ENCODE data around the gene TFDP2. TPM values are rescaled to one million over a fixed set of nuclear protein-coding genes. Genes with fewer than 3 reads are reported as not detected.

Gene TFDP2
- total and polyA plus RNA-seq, 10 donors = 4.1 to 40.5 (median 27.9) TPM

DNA sequence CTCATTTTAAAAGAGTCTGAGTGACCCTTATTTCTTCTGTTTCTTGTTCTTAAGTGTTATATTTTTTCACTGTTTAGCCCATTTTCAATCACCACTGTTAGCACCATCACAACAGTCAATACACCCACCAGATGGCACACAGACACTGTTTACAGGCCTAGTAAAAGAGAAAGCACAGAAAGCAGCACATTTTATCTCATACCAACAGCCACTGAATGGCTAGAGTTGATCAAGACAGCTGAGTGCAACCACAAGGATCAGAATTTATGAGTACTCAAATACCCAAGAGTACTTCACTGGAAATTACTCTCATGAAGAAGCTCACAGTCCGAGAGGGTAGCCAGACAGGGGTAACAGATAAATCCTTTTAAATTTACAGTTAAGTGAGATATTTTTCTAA is 127.0 kb downstream of the TFDP2 start:
- intact Hi-C loops (cut with DNase I; ENCODE audit: low total_unique reads) = no loop called here
- Histone ChIP-seq H3K27me3 (replicated peaks in 1 of 7) (no peaks in the 10 kb centered on the region), H3K9me3 (no peaks in the 10 kb centered on the region), H3K4me1 (peaks cover 10 to 49% (median 32%) of the 10 kb centered on the region in 6 donors), H3K36me3 (peaks cover 0 to 10% (median 0%) of the 10 kb centered on the region in 6 donors), H3K4me3 (no peak overlapping the region), H3K27ac (peak overlapping the region in 2 of 8 donors; percentile 16 to 30)
- no peak for DNase-seq
- TF ChIP-seq, protein P1, sequence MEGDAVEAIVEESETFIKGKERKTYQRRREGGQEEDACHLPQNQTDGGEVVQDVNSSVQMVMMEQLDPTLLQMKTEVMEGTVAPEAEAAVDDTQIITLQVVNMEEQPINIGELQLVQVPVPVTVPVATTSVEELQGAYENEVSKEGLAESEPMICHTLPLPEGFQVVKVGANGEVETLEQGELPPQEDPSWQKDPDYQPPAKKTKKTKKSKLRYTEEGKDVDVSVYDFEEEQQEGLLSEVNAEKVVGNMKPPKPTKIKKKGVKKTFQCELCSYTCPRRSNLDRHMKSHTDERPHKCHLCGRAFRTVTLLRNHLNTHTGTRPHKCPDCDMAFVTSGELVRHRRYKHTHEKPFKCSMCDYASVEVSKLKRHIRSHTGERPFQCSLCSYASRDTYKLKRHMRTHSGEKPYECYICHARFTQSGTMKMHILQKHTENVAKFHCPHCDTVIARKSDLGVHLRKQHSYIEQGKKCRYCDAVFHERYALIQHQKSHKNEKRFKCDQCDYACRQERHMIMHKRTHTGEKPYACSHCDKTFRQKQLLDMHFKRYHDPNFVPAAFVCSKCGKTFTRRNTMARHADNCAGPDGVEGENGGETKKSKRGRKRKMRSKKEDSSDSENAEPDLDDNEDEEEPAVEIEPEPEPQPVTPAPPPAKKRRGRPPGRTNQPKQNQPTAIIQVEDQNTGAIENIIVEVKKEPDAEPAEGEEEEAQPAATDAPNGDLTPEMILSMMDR (IDR thresholded peaks at IDR 0.05 in 8 of 11, conservative IDR thresholded peaks at IDR 0.05 in 3 of 11) = no peak
- TF ChIP-seq POLR2A (IDR thresholded peaks at IDR 0.05) = no peak
- TF ChIP-seq POLR2AphosphoS5 (IDR thresholded peaks at IDR 0.05) = no peak
- WGBS, 5 donors = 54 to 74% (median 66%) methylated on average over 1 of the region's 1 CpG

DNA sequence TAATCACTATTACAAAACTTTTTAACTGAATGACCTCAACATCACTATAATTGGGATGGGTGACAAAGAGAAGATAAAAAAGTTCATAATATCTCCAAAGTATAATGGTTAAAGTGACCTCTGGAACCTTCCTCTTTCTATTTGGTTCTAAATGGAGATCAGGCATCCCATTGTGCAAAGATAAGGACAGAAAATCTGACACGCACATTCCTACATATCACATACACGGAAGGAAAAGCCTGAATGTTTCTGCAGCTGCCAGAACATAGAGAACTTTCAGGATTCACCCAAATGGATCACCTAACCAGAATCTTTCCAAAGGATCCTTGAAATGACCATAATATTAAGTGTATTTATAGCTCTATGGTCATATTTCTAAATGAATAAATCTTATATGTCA is 128.2 kb downstream of the TFDP2 start:
- H3K36me3 ChIP-seq = peaks cover 0 to 10% (median 0%) of the 10 kb centered on the region in 6 donors
- DNase-seq = no peak
- H3K27ac ChIP-seq = peak overlapping the region in 1 of 8 donors; percentile 30
- 61 to 77% (median 71%) methylated on average over 2 of the region's 2 CpGs for WGBS, 5 donors
- H3K9me3 ChIP-seq = no peaks in the 10 kb centered on the region
- TF ChIP-seq POLR2A (IDR thresholded peaks at IDR 0.05) (no peak), POLR2AphosphoS5 (IDR thresholded peaks at IDR 0.05) (no peak)
- TF ChIP-seq, protein P1 (IDR thresholded peaks at IDR 0.05 in 8 of 11, conservative IDR thresholded peaks at IDR 0.05 in 3 of 11) = no peak
- no peak overlapping the region for H3K4me3 ChIP-seq
- no peaks in the 10 kb centered on the region for H3K27me3 ChIP-seq (replicated peaks in 1 of 7)
- intact Hi-C loops (cut with DNase I; ENCODE audit: low total_unique reads) = no loop called here
- H3K4me1 ChIP-seq = peaks cover 6 to 36% (median 22%) of the 10 kb centered on the region in 6 donors

DNA sequence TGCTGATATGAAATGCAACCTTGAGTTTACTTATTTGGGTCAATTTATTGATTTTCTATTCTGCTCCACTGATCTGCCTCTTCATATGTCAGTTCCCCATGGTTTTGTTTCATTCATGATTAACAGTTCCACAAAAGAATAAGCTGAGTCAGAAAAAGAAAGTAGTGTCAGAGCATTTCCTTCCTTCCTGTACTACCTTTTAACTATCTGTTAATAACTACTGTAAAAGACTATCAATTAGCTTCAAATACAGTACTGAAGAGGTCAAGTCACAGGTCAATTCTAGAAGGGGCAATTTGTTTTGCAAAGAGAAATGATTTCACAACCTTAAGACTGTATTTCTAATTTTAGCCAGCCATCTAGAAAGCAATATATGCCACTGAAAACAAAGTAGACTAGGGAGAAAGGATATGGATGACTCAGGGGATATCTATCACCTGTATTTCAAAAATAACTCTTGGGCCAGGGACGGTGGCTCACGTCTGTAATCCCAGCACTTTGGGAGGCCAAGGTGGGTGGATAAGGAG is 129.5 kb downstream of the TFDP2 start:
- peak overlapping the region in 1 of 8 donors; percentile 16 for H3K27ac ChIP-seq
- DNase-seq = no peak
- intact Hi-C loops (cut with DNase I; ENCODE audit: low total_unique reads) = no loop called here
- H3K4me3 ChIP-seq = no peak overlapping the region
- 16 to 33% (median 28%) methylated on average over 2 of the region's 2 CpGs for WGBS, 5 donors
- TF ChIP-seq, protein P1 (IDR thresholded peaks at IDR 0.05 in 8 of 11, conservative IDR thresholded peaks at IDR 0.05 in 3 of 11) = no peak
- TF ChIP-seq POLR2AphosphoS5 (IDR thresholded peaks at IDR 0.05) (no peak), POLR2A (IDR thresholded peaks at IDR 0.05) (no peak)
- peaks cover 6 to 35% (median 22%) of the 10 kb centered on the region in 6 donors for H3K4me1 ChIP-seq
- H3K27me3 ChIP-seq (replicated peaks in 1 of 7) = no peaks in the 10 kb centered on the region
- peaks cover 0 to 10% (median 0%) of the 10 kb centered on the region in 6 donors for H3K36me3 ChIP-seq
- H3K9me3 ChIP-seq = no peaks in the 10 kb centered on the region

DNA sequence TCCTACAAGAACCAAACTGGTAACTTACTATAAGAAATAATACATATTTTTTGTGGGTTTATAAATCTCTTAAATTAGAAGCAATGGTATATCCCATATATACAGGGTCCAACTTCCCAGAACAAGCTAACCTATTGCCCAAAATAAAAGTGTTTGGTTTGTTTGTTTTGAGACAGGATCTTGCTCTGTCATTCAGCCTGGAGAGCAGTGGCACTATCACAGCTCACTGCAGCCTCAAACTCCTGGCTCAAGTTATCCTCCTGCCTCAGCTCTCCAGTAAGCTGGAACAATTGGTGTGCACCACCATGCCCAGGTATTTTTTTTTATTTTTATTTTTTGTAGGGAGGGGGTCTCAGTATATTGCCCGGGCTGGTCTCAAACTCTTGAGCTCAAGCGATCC is 135.4 kb downstream of the TFDP2 start:
- H3K36me3 ChIP-seq = peaks cover 0 to 13% (median 0%) of the 10 kb centered on the region in 6 donors
- intact Hi-C loops (cut with DNase I; ENCODE audit: low total_unique reads) = no loop called here
- H3K4me3 ChIP-seq = no peak overlapping the region
- H3K9me3 ChIP-seq = no peaks in the 10 kb centered on the region
- H3K4me1 ChIP-seq = no peaks in the 10 kb centered on the region
- no peak for TF ChIP-seq POLR2AphosphoS5 (IDR thresholded peaks at IDR 0.05)
- TF ChIP-seq POLR2A (IDR thresholded peaks at IDR 0.05) = no peak
- TF ChIP-seq, protein P1 (IDR thresholded peaks at IDR 0.05 in 8 of 11, conservative IDR thresholded peaks at IDR 0.05 in 3 of 11) = no peak
- no peak overlapping the region for H3K27ac ChIP-seq
- 94 to 98% (median 97%) methylated on average over 2 of the region's 2 CpGs for WGBS, 5 donors
- H3K27me3 ChIP-seq (replicated peaks in 1 of 7) = no peaks in the 10 kb centered on the region
- no peak for DNase-seq
